Measurements from ENCODE around the gene TMEM208.

Gene TMEM208

DNA sequence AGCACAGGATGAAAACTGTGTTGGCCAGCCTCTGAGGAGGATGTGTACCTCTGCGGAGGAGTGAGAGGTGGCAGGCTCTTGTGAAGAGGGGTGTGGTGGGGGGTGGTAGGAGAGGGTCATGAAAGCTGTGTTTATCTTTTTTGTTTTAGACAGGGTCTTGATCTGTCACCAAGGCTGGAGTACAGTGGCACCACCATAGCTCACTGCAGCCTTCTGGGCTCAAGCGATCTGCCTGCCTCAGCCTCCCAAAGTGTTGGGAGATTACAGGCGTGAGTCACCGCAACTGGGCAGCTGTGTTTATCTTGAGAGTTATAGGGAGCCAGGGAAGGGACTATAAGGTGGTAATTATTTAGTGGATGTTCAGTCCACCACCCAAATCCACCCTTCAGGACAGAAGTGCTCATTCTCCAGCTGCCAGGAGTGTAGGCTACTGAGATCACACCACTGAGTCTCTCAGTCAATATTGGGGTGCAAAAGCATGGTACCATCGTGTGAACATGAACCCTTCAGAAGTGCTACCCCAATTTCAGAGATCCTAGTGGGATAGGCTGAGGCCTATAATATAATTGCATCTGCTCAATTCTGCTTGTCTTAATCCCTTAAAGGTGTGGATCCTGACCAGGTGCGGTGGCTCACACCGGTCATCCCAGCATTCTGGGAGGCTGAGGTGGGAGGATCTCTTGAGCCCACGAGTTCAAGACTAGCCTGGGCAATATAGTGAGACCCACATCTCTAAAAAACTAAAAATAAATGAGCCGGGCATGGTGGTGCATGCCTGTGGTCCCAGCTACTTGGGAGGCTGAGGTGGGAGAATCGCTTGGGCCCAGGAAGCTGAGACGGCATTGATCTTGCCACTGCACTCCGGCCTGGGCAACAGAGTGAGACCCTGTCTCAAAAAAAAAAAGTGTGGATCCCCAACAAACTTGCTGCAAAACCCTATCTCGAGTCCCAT lies 36.2 kb upstream of the TMEM208 start:
- no peak overlapping the region for H3K4ac ChIP-seq (ENCODE audit: low read depth, low read length)
- H3K4me2 ChIP-seq (ENCODE audit: low read length): no peak overlapping the region
- H3K79me2 ChIP-seq (ENCODE audit: control insufficient read depth, insufficient read depth, low read length): peaks cover 24% of the 10 kb centered on the region
- WGBS (ENCODE audit: extremely low coverage, insufficient coverage, low lambda C conversion rate): no CpG with 5 or more reads among the region's 13 CpGs
- peaks cover 16% of the 10 kb centered on the region for H3K79me1 ChIP-seq (ENCODE audit: low read length)
- no peak for DNase-seq
- H3K27me3 ChIP-seq (ENCODE audit: insufficient read depth, low read length, poor library complexity): no peaks in the 10 kb centered on the region
- H4K5ac ChIP-seq (ENCODE audit: low read length): no peak overlapping the region
- H3K18ac ChIP-seq (ENCODE audit: low read length): no peak overlapping the region
- H3K4me3 ChIP-seq (ENCODE audit: low read length): no peak overlapping the region
- H2AK5ac ChIP-seq (ENCODE audit: low read length): no peak overlapping the region
- H2BK120ac ChIP-seq (ENCODE audit: low read depth, low read length): no peak overlapping the region
- H3K56ac ChIP-seq (ENCODE audit: low read length): peak overlapping the region; percentile 60
- no peak overlapping the region for H3K23ac ChIP-seq (ENCODE audit: low read length)
- H2BK5ac ChIP-seq (ENCODE audit: low read length): no peak overlapping the region
- no peak overlapping the region for H4K8ac ChIP-seq (ENCODE audit: low read depth, low read length)
- H2BK15ac ChIP-seq (replicated peaks; ENCODE audit: low read depth): no peak overlapping the region
- peaks cover 10% of the 10 kb centered on the region for H3K36me3 ChIP-seq (ENCODE audit: control insufficient read depth, insufficient read depth, low read length)
- peaks cover 3% of the 10 kb centered on the region for H3K4me1 ChIP-seq (ENCODE audit: control insufficient read depth, low read depth, low read length)
- no peak overlapping the region for H3K9ac ChIP-seq (ENCODE audit: low read length)
- H3K27ac ChIP-seq (ENCODE audit: low read depth, low read length): no peak overlapping the region

DNA sequence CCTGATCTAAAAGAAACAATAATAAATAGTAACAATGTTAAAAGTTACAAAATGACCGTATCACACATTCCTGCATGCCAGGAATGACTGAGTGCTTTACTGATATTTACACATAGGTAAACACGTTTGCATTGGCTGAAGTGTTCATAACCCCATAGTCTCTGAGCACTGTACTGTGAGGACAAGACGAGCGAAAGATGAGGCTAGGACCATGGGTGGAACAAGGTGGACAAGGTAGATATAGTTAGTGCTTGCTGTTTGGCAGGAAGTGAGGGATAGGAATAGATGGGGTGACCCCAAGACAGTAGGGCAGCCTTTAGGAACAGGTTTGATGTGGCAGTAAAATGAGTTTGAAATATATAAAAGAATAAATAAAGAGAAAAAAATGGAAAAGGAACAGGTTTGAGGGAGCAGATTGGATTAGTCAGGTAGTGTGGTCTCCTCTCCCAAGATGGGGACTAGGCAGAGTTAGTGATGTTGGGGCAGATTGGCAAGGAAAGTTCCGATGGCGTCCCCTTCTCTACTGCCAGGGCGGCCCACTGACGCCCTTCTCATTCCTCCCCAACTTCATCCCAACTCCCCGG lies 35.4 kb upstream of the TMEM208 start:
- Histone ChIP-seq H4K8ac (ENCODE audit: low read depth, low read length) (no peak overlapping the region), H3K56ac (ENCODE audit: low read length) (peak overlapping the region; percentile 73), H3K4ac (ENCODE audit: low read depth, low read length) (no peak overlapping the region), H3K79me1 (ENCODE audit: low read length) (peaks cover 16% of the 10 kb centered on the region), H3K4me2 (ENCODE audit: low read length) (peak overlapping the region; percentile 21), H3K9ac (ENCODE audit: low read length) (peak overlapping the region; percentile 28), H3K79me2 (ENCODE audit: control insufficient read depth, insufficient read depth, low read length) (peaks cover 24% of the 10 kb centered on the region), H2AK5ac (ENCODE audit: low read length) (peak overlapping the region; percentile 11), H3K27me3 (ENCODE audit: insufficient read depth, low read length, poor library complexity) (no peaks in the 10 kb centered on the region), H3K36me3 (ENCODE audit: control insufficient read depth, insufficient read depth, low read length) (peaks cover 17% of the 10 kb centered on the region), H3K18ac (ENCODE audit: low read length) (no peak overlapping the region), H2BK15ac (replicated peaks; ENCODE audit: low read depth) (no peak overlapping the region), H3K23ac (ENCODE audit: low read length) (no peak overlapping the region), H3K4me3 (ENCODE audit: low read length) (no peak overlapping the region), H2BK120ac (ENCODE audit: low read depth, low read length) (no peak overlapping the region), H3K27ac (ENCODE audit: low read depth, low read length) (no peak overlapping the region), H4K5ac (ENCODE audit: low read length) (peak overlapping the region; percentile 21), H2BK5ac (ENCODE audit: low read length) (no peak overlapping the region), H3K4me1 (ENCODE audit: control insufficient read depth, low read depth, low read length) (peaks cover 3% of the 10 kb centered on the region)
- no CpG with 5 or more reads among the region's 9 CpGs for WGBS (ENCODE audit: extremely low coverage, insufficient coverage, low lambda C conversion rate)
- no peak for DNase-seq

DNA sequence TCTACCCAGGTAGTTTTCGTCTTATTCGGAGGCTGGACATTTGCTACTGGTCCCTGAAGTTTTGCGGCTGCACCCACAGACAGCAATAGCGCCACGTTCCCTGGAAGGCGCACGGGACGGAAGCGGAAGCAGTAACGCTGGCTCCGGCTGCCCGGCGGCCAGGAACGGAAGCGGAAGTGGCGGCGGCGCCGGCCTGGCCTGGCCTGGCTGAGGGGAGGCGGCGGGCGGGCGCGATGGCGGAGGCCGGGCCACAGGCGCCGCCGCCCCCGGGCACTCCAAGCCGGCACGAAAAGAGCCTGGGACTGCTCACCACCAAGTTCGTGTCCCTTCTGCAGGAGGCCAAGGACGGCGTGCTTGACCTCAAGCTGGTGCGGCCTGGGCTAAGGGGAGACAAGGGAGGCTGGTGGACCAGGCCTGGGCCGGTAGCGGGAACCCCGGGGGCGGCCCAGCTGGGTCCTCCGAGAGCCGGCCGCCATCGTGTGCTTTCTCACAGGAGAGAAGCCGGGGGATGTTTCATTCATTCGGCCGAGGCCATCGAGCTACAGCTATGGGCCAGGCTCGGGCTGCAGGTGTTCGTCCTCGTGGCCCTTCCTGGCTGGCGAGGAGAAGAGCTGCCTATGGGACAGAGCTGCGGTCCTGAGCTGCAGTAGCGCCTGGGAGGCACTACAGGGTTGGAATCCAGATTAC lies 34.8 kb upstream of the TMEM208 start, which contains the start of gene E2F4:
Gene E2F4 (plus strand): TSS at position 161 of the 687 bp plus-strand sequence. CDS start 73 bp downstream, at position 234.
- no peak within 1 kb of the TSS for H2BK15ac ChIP-seq (replicated peaks; ENCODE audit: low read depth)
- no CpG with 5 or more reads among the region's 54 CpGs for WGBS (ENCODE audit: extremely low coverage, insufficient coverage, low lambda C conversion rate)
- peaks cover 22% of the 10 kb centered on the region for H3K36me3 ChIP-seq (ENCODE audit: control insufficient read depth, insufficient read depth, low read length)
- H2AK5ac ChIP-seq (ENCODE audit: low read length): peak within 1 kb of the TSS; percentile 27
- no peak within 1 kb of the TSS for H3K27ac ChIP-seq (ENCODE audit: low read depth, low read length)
- H2BK5ac ChIP-seq (ENCODE audit: low read length): no peak within 1 kb of the TSS
- H3K4me2 ChIP-seq (ENCODE audit: low read length): peak within 1 kb of the TSS; percentile 92
- H3K79me1 ChIP-seq (ENCODE audit: low read length): peaks cover 16% of the 10 kb centered on the region
- no peak within 1 kb of the TSS for H3K18ac ChIP-seq (ENCODE audit: low read length)
- H3K56ac ChIP-seq (ENCODE audit: low read length): peak within 1 kb of the TSS; percentile 94
- H3K27me3 ChIP-seq (ENCODE audit: insufficient read depth, low read length, poor library complexity): no peaks in the 10 kb centered on the region
- peak within 1 kb of the TSS; percentile 56 for H3K4ac ChIP-seq (ENCODE audit: low read depth, low read length)
- peak within 1 kb of the TSS; percentile 21 for H4K5ac ChIP-seq (ENCODE audit: low read length)
- peaks cover 3% of the 10 kb centered on the region for H3K4me1 ChIP-seq (ENCODE audit: control insufficient read depth, low read depth, low read length)
- H2BK120ac ChIP-seq (ENCODE audit: low read depth, low read length): no peak within 1 kb of the TSS
- H4K8ac ChIP-seq (ENCODE audit: low read depth, low read length): peak within 1 kb of the TSS; percentile 28
- peaks cover 24% of the 10 kb centered on the region for H3K79me2 ChIP-seq (ENCODE audit: control insufficient read depth, insufficient read depth, low read length)
- DNase-seq: peak; percentile 94
- H3K23ac ChIP-seq (ENCODE audit: low read length): peak within 1 kb of the TSS; percentile 30
- peak within 1 kb of the TSS; percentile 92 for H3K4me3 ChIP-seq (ENCODE audit: low read length)
- H3K9ac ChIP-seq (ENCODE audit: low read length): peak within 1 kb of the TSS; percentile 91

DNA sequence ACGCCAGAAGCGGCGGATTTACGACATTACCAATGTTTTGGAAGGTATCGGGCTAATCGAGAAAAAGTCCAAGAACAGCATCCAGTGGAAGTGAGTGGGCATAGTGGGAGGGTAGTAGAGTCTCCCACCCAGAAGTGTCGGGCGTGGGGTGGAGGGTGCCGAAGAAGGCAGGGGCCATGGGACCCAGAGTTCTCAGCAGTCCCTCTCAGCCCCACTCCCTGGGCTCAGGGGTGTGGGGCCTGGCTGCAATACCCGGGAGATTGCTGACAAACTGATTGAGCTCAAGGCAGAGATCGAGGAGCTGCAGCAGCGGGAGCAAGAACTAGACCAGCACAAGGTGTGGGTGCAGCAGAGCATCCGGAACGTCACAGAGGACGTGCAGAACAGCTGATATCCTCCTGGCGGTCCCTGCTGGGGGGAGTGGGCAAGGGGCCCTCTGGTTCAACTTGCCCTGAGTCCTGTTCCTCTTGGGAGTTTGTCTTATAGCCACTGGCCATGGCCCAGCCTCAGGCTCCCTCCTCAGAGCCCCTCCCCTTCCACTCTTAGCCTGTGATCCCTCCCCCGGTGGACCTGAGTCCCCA lies 34.1 kb upstream of the TMEM208 start:
- Histone ChIP-seq H3K79me1 (ENCODE audit: low read length) (peaks cover 16% of the 10 kb centered on the region), H3K9ac (ENCODE audit: low read length) (peak overlapping the region; percentile 91), H3K4me2 (ENCODE audit: low read length) (peak overlapping the region; percentile 92), H3K4me3 (ENCODE audit: low read length) (peak overlapping the region; percentile 92), H4K8ac (ENCODE audit: low read depth, low read length) (no peak overlapping the region), H3K4ac (ENCODE audit: low read depth, low read length) (peak overlapping the region; percentile 56), H3K56ac (ENCODE audit: low read length) (peak overlapping the region; percentile 94), H2BK5ac (ENCODE audit: low read length) (no peak overlapping the region), H3K18ac (ENCODE audit: low read length) (no peak overlapping the region), H2BK15ac (replicated peaks; ENCODE audit: low read depth) (no peak overlapping the region), H3K23ac (ENCODE audit: low read length) (peak overlapping the region; percentile 30), H2BK120ac (ENCODE audit: low read depth, low read length) (no peak overlapping the region), H4K5ac (ENCODE audit: low read length) (no peak overlapping the region), H3K36me3 (ENCODE audit: control insufficient read depth, insufficient read depth, low read length) (peaks cover 25% of the 10 kb centered on the region), H3K4me1 (ENCODE audit: control insufficient read depth, low read depth, low read length) (peaks cover 3% of the 10 kb centered on the region), H2AK5ac (ENCODE audit: low read length) (peak overlapping the region; percentile 27), H3K27ac (ENCODE audit: low read depth, low read length) (no peak overlapping the region), H3K79me2 (ENCODE audit: control insufficient read depth, insufficient read depth, low read length) (peaks cover 24% of the 10 kb centered on the region), H3K27me3 (ENCODE audit: insufficient read depth, low read length, poor library complexity) (no peaks in the 10 kb centered on the region)
- DNase-seq: no peak
- no CpG with 5 or more reads among the region's 17 CpGs for WGBS (ENCODE audit: extremely low coverage, insufficient coverage, low lambda C conversion rate)

DNA sequence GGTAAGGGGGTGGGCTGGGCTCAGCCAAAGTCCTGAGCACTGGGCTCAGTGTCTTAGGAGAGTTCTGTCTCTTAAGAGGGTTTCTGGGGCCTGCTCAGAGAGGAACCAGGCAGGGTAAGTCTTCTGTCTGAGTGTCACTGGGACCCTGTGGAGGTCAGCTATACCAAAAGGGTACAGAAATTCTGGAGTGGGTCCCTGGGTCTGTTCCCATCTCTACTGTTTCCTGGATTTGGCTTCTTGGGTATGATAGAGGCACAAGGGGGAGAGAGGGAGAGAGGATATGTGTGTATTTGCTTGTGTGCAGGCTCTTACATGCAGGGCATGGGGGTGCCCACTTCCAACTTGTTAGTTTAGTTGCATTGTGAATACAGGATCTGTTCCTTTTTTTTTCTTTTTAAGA lies 33.4 kb upstream of the TMEM208 start:
- no peak for DNase-seq
- no peak overlapping the region for H4K8ac ChIP-seq (ENCODE audit: low read depth, low read length)
- no peaks in the 10 kb centered on the region for H3K27me3 ChIP-seq (ENCODE audit: insufficient read depth, low read length, poor library complexity)
- no peak overlapping the region for H2BK5ac ChIP-seq (ENCODE audit: low read length)
- H3K36me3 ChIP-seq (ENCODE audit: control insufficient read depth, insufficient read depth, low read length): peaks cover 27% of the 10 kb centered on the region
- H3K56ac ChIP-seq (ENCODE audit: low read length): no peak overlapping the region
- no peak overlapping the region for H3K18ac ChIP-seq (ENCODE audit: low read length)
- H3K4ac ChIP-seq (ENCODE audit: low read depth, low read length): no peak overlapping the region
- H3K23ac ChIP-seq (ENCODE audit: low read length): no peak overlapping the region
- H3K79me2 ChIP-seq (ENCODE audit: control insufficient read depth, insufficient read depth, low read length): peaks cover 24% of the 10 kb centered on the region
- peak overlapping the region; percentile 91 for H3K9ac ChIP-seq (ENCODE audit: low read length)
- H3K4me1 ChIP-seq (ENCODE audit: control insufficient read depth, low read depth, low read length): peaks cover 3% of the 10 kb centered on the region
- H2BK120ac ChIP-seq (ENCODE audit: low read depth, low read length): no peak overlapping the region
- no peak overlapping the region for H2BK15ac ChIP-seq (replicated peaks; ENCODE audit: low read depth)
- no peak overlapping the region for H3K4me3 ChIP-seq (ENCODE audit: low read length)
- H4K5ac ChIP-seq (ENCODE audit: low read length): no peak overlapping the region
- H3K27ac ChIP-seq (ENCODE audit: low read depth, low read length): no peak overlapping the region
- H2AK5ac ChIP-seq (ENCODE audit: low read length): no peak overlapping the region
- H3K4me2 ChIP-seq (ENCODE audit: low read length): no peak overlapping the region
- peaks cover 16% of the 10 kb centered on the region for H3K79me1 ChIP-seq (ENCODE audit: low read length)
